GM18508 (cell line): ENCODE data around the gene NEK2.
"Not testable (repeated sequence)": the region's sequence is repeated elsewhere in the genome, so short reads cannot be mapped to it uniquely, and the experiment has no call there.

ENCODE experiments used
- ATAC-seq: cut with Tn5 transposase; IDR thresholded peaks from one replicate; pipeline ENCODE4 v1.9.1; 2021; ENCODE audit warnings: moderate number of reproducible peaks; ENCODE audit not compliant: insufficient read depth, unreplicated experiment

Gene NEK2

GRCh38 chr1:211635597-211636205, 39.7 kb downstream of the NEK2 start:
- no peak for ATAC-seq

- no peak for ATAC-seq
Measured at GRCh38 chr1:211634931-211635330, 40.5 kb downstream of the NEK2 start.

GRCh38 chr1:211634461-211634860, 41.0 kb downstream of the NEK2 start:
- ATAC-seq: no peak

- ATAC-seq: no peak
Measured at GRCh38 chr1:211633524-211633846, 41.9 kb downstream of the NEK2 start.

- no peak for ATAC-seq
Measured at GRCh38 chr1:211632808-211633523, 42.5 kb downstream of the NEK2 start.

- ATAC-seq: no peak
Measured at GRCh38 chr1:211632117-211632807, 43.2 kb downstream of the NEK2 start.

GRCh38 chr1:211631168-211631567, 44.3 kb downstream of the NEK2 start:
- no peak for ATAC-seq

- ATAC-seq: no peak
Measured at GRCh38 chr1:211630236-211631081, 45.0 kb downstream of the NEK2 start.

- ATAC-seq: no peak
Measured at GRCh38 chr1:211628417-211628816, 47.0 kb downstream of the NEK2 start.

GRCh38 chr1:211627259-211627658, 48.2 kb downstream of the NEK2 start:
- ATAC-seq: no peak

GRCh38 chr1:211625866-211626265, 49.6 kb downstream of the NEK2 start:
- ATAC-seq: not testable (repeated sequence)

GRCh38 chr1:211625040-211625439, 50.4 kb downstream of the NEK2 start:
- ATAC-seq: no peak

GRCh38 chr1:211623515-211623914, 51.9 kb downstream of the NEK2 start:
- no peak for ATAC-seq

- ATAC-seq: no peak
Measured at GRCh38 chr1:211621447-211622198, 53.8 kb downstream of the NEK2 start.

- ATAC-seq: no peak
Measured at GRCh38 chr1:211620097-211620496, 55.3 kb downstream of the NEK2 start.

GRCh38 chr1:211619033-211619996, 56.1 kb downstream of the NEK2 start:
- no peak for ATAC-seq

GRCh38 chr1:211616965-211617297, 58.5 kb downstream of the NEK2 start:
- no peak for ATAC-seq

- no peak for ATAC-seq
Measured at GRCh38 chr1:211616231-211616964, 59.0 kb downstream of the NEK2 start.
